GM23338 (cell line): ENCODE data around the gene THY1. TPM values are rescaled to one million over a fixed set of nuclear protein-coding genes. Genes with fewer than 3 reads are reported as not detected.

Experiments used
- ATAC-seq: fragments of 200-7000 bp; cut with Tn5 transposase; 3 replicates; pipeline ENCODE4 v1.9.1; 2020
- DNase-seq: peaks from one replicate; pipeline ENCODE4 v3.0.0-alpha.2; 2015; ENCODE audit warnings: low spot score
- H2AFZ ChIP-seq: fragments of 200-600 bp; sonication (generic); 2 replicates; pipeline ENCODE4 v1.8.0; 2016; ENCODE audit warnings: antibody characterized with exemption, mild to moderate bottlenecking, moderate library complexity
- H3F3A ChIP-seq: fragments of 200-600 bp; sonication (generic); replicated peaks from 2 replicates; pipeline ENCODE4 v1.8.0; 2017; ENCODE audit warnings: antibody characterized with exemption, mixed run types, low read depth
- H3K27ac ChIP-seq: fragments of 200-600 bp; sonication (generic); 2 replicates; pipeline ENCODE4 v1.6.1; 2016; ENCODE audit warnings: low read depth
- H3K27me3 ChIP-seq: fragments of 200-600 bp; sonication (generic); 2 replicates; pipeline ENCODE4 v1.8.0; 2016; ENCODE audit warnings: mild to moderate bottlenecking, mixed run types, moderate library complexity; ENCODE audit not compliant: insufficient read depth
- H3K36me3 ChIP-seq: fragments of 200-600 bp; sonication (generic); 2 replicates; pipeline ENCODE4 v1.8.0; 2016; ENCODE audit warnings: mild to moderate bottlenecking; ENCODE audit not compliant: insufficient read depth
- H3K4me1 ChIP-seq: fragments of 200-600 bp; sonication (generic); 2 replicates; pipeline ENCODE4 v1.8.0; 2016; ENCODE audit warnings: mild to moderate bottlenecking, moderate library complexity; ENCODE audit not compliant: insufficient read depth
- H3K4me2 ChIP-seq: fragments of 200-600 bp; sonication (generic); 2 replicates; pipeline ENCODE4 v1.7.1; 2017; ENCODE audit warnings: mixed run types
- H3K4me3 ChIP-seq: fragments of 200-600 bp; sonication (generic); 2 replicates; pipeline ENCODE4 v1.6.1; 2016; ENCODE audit warnings: mixed run types
- H3K79me2 ChIP-seq: fragments of 200-600 bp; sonication (generic); replicated peaks from 2 replicates; pipeline ENCODE4 v1.8.0; 2017; ENCODE audit warnings: mild to moderate bottlenecking; ENCODE audit not compliant: insufficient read depth
- H3K9me2 ChIP-seq: fragments of 200-600 bp; sonication (generic); 2 replicates; pipeline ENCODE4 v1.8.0; 2017; ENCODE audit not compliant: insufficient read depth
- H4K20me1 ChIP-seq: fragments of 200-600 bp; sonication (generic); replicated peaks from 2 replicates; pipeline ENCODE4 v1.8.0; 2017; ENCODE audit warnings: mild to moderate bottlenecking; ENCODE audit not compliant: insufficient read depth
- H3K27ac Mint-ChIP-seq: 2 replicates; pipeline ENCODE4 v1.8.0; 2020; ENCODE audit warnings: inconsistent platforms, mild to moderate bottlenecking, moderate library complexity, mixed read lengths
- H3K27me3 Mint-ChIP-seq: 3 replicates; pipeline ENCODE4 v1.8.0; 2022; ENCODE audit warnings: low read depth, mild to moderate bottlenecking, moderate library complexity, mixed read lengths, inconsistent platforms; ENCODE audit not compliant: insufficient read depth, poor library complexity
- H3K36me3 Mint-ChIP-seq: 3 replicates; pipeline ENCODE4 v1.8.0; 2021; ENCODE audit warnings: low read depth, mild to moderate bottlenecking, inconsistent platforms, moderate library complexity, mixed read lengths
- H3K4me1 Mint-ChIP-seq: 3 replicates; pipeline ENCODE4 v1.8.0; 2020; ENCODE audit warnings: mild to moderate bottlenecking, inconsistent platforms, mixed read lengths
- H3K4me3 Mint-ChIP-seq: 3 replicates; pipeline ENCODE4 v1.8.0; 2021; ENCODE audit warnings: moderate library complexity, mild to moderate bottlenecking, inconsistent platforms, mixed read lengths
- H3K9me3 Mint-ChIP-seq: 3 replicates; pipeline ENCODE4 v1.8.0; 2020; ENCODE audit warnings: moderate library complexity, mild to moderate bottlenecking, inconsistent platforms, mixed read lengths
- CREB1 ChIP-seq: fragments of 250-450 bp; sonication (Bioruptor Pico); IDR thresholded peaks from 2 replicates; pipeline ENCODE4 v1.5.0; 2020; ENCODE audit warnings: low read depth, mild to moderate bottlenecking, moderate library complexity
- STAT1 ChIP-seq: IDR thresholded peaks from one replicate; pipeline ENCODE4 v1.6.1; 2016; ENCODE audit warnings: antibody characterized with exemption; ENCODE audit not compliant: unreplicated experiment
- ZNF114 ChIP-seq: fragments of 250-450 bp; sonication (Bioruptor Pico); IDR thresholded peaks from 2 replicates; pipeline ENCODE4 v1.5.0; 2020; ENCODE audit warnings: mild to moderate bottlenecking, moderate library complexity
- ZNF331 ChIP-seq: fragments of 250-450 bp; sonication (Bioruptor Pico); IDR thresholded peaks from 2 replicates; pipeline ENCODE4 v1.5.0; 2020; ENCODE audit warnings: low read depth, mild to moderate bottlenecking, moderate library complexity
- polyA plus RNA-seq: library from polyadenylated mRNA; unstranded; fragments of >200 nt; fragmentation: Nextera tagmentation; extraction: Ambion mirVana; gene quantifications from 2 replicates; pipeline ENCODE4 v1.2.1, GENCODE V29; 2016
- total RNA-seq: library from RNA; depleted of rRNA; stranded (reverse); fragments of >200 nt; shearing (Covaris generic); gene quantifications from 2 replicates; pipeline ENCODE4 v1.2.3, GENCODE V29; 2014
- TF ChIP-seq, protein P1 (sequence below), 2 experiments: fragments of 200-600 bp in 1 of 2; sonication (generic) in 1 of 2; conservative IDR thresholded peaks; 2 replicates each; pipeline versions ENCODE4 v1.5.1 to v1.6.1; 2016 to 2017; ENCODE audit warnings: antibody characterized with exemption in 2 of 2, low read depth in 2 of 2, mild to moderate bottlenecking in 2 of 2, moderate library complexity in 1 of 2
- TF ChIP-seq, protein P2 (sequence below): IDR thresholded peaks from one replicate; pipeline ENCODE4 v1.6.1; 2018; ENCODE audit warnings: antibody characterized with exemption; ENCODE audit not compliant: unreplicated experiment
- TF ChIP-seq, protein P3 (sequence below): fragments of 250-450 bp; sonication (Bioruptor Pico); IDR thresholded peaks from 2 replicates; pipeline ENCODE4 v1.5.0; 2020; ENCODE audit warnings: mild to moderate bottlenecking, moderate library complexity

Gene THY1
- total and polyA plus RNA-seq, 2 experiments from 2014 or later: 490 to 597 TPM

DNA sequence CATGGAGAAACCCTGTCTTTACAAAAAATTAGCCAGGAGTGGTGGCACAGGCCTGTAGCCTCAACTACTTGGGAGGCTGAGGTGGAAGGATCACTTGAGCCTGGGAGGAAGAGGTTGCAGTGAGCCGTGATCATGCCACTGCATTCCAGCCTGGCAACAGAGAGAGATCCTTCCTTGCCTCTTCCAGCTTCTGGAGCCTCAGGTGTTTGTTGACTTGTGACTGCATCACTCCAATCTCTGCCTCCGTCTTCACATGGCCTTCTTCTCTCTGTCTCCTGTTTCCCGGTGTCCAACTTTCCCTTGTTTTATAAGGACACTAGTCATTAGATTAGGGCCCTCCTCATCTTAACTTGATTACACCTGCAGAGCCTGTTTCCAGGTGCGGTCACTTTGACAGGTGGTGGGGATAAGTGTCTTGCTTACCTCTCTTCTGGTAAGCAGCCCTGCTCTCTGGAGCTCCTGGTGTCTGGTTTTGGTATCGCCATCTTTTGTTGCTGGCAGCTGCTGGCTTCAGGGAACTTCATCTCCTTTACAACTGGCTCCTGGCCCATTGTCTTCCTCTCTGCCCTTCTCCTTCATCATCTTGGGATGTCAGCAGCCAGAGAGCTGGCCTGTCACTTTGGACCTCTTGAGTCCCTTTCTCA lies 33.2 kb downstream of the THY1 start:
- peaks cover 4% of the 10 kb centered on the region; the same call in 2 of the 3 replicates for H3K4me1 Mint-ChIP-seq
- no peak overlapping the region for H3K4me2 ChIP-seq
- DNase-seq: peak; percentile 87
- H4K20me1 ChIP-seq: no peaks in the 10 kb centered on the region
- H3K4me1 ChIP-seq: no peaks in the 10 kb centered on the region
- no peak overlapping the region for H3K27ac ChIP-seq
- H2AFZ ChIP-seq: no peak overlapping the region
- no peak overlapping the region for H3K4me3 Mint-ChIP-seq
- no peaks in the 10 kb centered on the region for H3K79me2 ChIP-seq
- no peaks in the 10 kb centered on the region for H3K27me3 Mint-ChIP-seq
- H3K36me3 ChIP-seq: no peaks in the 10 kb centered on the region
- no peak overlapping the region for H3K27ac Mint-ChIP-seq
- no peaks in the 10 kb centered on the region for H3K27me3 ChIP-seq
- H3K36me3 Mint-ChIP-seq: no peaks in the 10 kb centered on the region
- no peaks in the 10 kb centered on the region for H3F3A ChIP-seq
- no peak overlapping the region for H3K4me3 ChIP-seq
- peak; percentile 98 for ATAC-seq
- H3K9me3 Mint-ChIP-seq: no peaks in the 10 kb centered on the region
- H3K9me2 ChIP-seq: no peaks in the 10 kb centered on the region
- no peak for TF ChIP-seq ZNF114 (CRISPR knock-in tag)
- no peak for TF ChIP-seq ZNF331 (CRISPR knock-in tag)
- TF ChIP-seq, protein P1, sequence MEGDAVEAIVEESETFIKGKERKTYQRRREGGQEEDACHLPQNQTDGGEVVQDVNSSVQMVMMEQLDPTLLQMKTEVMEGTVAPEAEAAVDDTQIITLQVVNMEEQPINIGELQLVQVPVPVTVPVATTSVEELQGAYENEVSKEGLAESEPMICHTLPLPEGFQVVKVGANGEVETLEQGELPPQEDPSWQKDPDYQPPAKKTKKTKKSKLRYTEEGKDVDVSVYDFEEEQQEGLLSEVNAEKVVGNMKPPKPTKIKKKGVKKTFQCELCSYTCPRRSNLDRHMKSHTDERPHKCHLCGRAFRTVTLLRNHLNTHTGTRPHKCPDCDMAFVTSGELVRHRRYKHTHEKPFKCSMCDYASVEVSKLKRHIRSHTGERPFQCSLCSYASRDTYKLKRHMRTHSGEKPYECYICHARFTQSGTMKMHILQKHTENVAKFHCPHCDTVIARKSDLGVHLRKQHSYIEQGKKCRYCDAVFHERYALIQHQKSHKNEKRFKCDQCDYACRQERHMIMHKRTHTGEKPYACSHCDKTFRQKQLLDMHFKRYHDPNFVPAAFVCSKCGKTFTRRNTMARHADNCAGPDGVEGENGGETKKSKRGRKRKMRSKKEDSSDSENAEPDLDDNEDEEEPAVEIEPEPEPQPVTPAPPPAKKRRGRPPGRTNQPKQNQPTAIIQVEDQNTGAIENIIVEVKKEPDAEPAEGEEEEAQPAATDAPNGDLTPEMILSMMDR (conservative IDR thresholded peaks at IDR 0.05; ENCODE audit: low read depth in 2 of 2): peak; percentile 61 to 63
- TF ChIP-seq, protein P2, sequence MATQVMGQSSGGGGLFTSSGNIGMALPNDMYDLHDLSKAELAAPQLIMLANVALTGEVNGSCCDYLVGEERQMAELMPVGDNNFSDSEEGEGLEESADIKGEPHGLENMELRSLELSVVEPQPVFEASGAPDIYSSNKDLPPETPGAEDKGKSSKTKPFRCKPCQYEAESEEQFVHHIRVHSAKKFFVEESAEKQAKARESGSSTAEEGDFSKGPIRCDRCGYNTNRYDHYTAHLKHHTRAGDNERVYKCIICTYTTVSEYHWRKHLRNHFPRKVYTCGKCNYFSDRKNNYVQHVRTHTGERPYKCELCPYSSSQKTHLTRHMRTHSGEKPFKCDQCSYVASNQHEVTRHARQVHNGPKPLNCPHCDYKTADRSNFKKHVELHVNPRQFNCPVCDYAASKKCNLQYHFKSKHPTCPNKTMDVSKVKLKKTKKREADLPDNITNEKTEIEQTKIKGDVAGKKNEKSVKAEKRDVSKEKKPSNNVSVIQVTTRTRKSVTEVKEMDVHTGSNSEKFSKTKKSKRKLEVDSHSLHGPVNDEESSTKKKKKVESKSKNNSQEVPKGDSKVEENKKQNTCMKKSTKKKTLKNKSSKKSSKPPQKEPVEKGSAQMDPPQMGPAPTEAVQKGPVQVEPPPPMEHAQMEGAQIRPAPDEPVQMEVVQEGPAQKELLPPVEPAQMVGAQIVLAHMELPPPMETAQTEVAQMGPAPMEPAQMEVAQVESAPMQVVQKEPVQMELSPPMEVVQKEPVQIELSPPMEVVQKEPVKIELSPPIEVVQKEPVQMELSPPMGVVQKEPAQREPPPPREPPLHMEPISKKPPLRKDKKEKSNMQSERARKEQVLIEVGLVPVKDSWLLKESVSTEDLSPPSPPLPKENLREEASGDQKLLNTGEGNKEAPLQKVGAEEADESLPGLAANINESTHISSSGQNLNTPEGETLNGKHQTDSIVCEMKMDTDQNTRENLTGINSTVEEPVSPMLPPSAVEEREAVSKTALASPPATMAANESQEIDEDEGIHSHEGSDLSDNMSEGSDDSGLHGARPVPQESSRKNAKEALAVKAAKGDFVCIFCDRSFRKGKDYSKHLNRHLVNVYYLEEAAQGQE: no peak
- TF ChIP-seq STAT1: no peak

DNA sequence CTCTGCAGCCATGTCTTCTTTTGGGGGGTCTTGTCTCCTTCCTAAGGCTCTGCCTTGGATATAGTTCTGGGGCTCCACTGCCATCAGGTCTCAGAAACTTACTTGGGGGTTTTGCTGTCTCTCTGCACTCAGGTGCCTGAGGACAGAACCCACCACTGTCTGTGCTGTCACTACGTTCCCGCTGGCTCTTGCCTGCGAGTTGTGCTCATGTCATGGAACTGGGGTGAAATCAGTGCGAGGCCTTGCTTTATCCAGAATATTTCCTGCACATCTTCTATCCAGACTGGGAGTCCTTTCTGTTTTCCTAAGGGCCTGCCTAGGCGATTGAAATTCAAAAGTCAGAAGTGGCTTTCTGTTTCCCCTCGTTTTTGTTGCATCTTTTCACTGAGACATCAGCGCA lies 34.9 kb downstream of the THY1 start:
- H3K9me3 Mint-ChIP-seq: no peaks in the 10 kb centered on the region
- Histone ChIP-seq H3K36me3 (no peaks in the 10 kb centered on the region), H3K4me2 (no peak overlapping the region), H3K9me2 (no peaks in the 10 kb centered on the region), H2AFZ (no peak overlapping the region), H4K20me1 (no peaks in the 10 kb centered on the region), H3K4me3 (no peak overlapping the region), H3K27ac (no peak overlapping the region), H3K79me2 (no peaks in the 10 kb centered on the region), H3F3A (no peaks in the 10 kb centered on the region), H3K4me1 (no peaks in the 10 kb centered on the region), H3K27me3 (no peaks in the 10 kb centered on the region)
- no peak overlapping the region for H3K4me3 Mint-ChIP-seq
- ATAC-seq: no peak
- H3K36me3 Mint-ChIP-seq: no peaks in the 10 kb centered on the region
- TF ChIP-seq ZNF114 (CRISPR knock-in tag): no peak
- TF ChIP-seq, protein P3, sequence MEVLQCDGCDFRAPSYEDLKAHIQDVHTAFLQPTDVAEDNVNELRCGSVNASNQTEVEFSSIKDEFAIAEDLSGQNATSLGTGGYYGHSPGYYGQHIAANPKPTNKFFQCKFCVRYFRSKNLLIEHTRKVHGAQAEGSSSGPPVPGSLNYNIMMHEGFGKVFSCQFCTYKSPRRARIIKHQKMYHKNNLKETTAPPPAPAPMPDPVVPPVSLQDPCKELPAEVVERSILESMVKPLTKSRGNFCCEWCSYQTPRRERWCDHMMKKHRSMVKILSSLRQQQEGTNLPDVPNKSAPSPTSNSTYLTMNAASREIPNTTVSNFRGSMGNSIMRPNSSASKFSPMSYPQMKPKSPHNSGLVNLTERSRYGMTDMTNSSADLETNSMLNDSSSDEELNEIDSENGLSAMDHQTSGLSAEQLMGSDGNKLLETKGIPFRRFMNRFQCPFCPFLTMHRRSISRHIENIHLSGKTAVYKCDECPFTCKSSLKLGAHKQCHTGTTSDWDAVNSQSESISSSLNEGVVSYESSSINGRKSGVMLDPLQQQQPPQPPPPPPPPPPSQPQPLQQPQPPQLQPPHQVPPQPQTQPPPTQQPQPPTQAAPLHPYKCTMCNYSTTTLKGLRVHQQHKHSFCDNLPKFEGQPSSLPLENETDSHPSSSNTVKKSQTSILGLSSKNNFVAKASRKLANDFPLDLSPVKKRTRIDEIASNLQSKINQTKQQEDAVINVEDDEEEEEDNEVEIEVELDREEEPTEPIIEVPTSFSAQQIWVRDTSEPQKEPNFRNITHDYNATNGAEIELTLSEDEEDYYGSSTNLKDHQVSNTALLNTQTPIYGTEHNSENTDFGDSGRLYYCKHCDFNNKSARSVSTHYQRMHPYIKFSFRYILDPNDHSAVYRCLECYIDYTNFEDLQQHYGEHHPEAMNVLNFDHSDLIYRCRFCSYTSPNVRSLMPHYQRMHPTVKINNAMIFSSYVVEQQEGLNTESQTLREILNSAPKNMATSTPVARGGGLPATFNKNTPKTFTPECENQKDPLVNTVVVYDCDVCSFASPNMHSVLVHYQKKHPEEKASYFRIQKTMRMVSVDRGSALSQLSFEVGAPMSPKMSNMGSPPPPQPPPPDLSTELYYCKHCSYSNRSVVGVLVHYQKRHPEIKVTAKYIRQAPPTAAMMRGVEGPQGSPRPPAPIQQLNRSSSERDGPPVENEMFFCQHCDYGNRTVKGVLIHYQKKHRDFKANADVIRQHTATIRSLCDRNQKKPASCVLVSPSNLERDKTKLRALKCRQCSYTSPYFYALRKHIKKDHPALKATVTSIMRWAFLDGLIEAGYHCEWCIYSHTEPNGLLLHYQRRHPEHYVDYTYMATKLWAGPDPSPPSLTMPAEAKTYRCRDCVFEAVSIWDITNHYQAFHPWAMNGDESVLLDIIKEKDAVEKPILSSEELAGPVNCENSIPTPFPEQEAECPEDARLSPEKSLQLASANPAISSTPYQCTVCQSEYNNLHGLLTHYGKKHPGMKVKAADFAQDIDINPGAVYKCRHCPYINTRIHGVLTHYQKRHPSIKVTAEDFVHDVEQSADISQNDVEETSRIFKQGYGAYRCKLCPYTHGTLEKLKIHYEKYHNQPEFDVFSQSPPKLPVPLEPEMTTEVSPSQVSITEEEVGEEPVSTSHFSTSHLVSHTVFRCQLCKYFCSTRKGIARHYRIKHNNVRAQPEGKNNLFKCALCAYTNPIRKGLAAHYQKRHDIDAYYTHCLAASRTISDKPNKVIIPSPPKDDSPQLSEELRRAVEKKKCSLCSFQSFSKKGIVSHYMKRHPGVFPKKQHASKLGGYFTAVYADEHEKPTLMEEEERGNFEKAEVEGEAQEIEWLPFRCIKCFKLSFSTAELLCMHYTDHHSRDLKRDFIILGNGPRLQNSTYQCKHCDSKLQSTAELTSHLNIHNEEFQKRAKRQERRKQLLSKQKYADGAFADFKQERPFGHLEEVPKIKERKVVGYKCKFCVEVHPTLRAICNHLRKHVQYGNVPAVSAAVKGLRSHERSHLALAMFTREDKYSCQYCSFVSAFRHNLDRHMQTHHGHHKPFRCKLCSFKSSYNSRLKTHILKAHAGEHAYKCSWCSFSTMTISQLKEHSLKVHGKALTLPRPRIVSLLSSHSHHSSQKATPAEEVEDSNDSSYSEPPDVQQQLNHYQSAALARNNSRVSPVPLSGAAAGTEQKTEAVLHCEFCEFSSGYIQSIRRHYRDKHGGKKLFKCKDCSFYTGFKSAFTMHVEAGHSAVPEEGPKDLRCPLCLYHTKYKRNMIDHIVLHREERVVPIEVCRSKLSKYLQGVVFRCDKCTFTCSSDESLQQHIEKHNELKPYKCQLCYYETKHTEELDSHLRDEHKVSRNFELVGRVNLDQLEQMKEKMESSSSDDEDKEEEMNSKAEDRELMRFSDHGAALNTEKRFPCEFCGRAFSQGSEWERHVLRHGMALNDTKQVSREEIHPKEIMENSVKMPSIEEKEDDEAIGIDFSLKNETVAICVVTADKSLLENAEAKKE (CRISPR knock-in tag): no peak
- no peak for TF ChIP-seq CREB1 (CRISPR knock-in tag)
- DNase-seq: no peak
- no peak overlapping the region for H3K27ac Mint-ChIP-seq
- H3K4me1 Mint-ChIP-seq: peaks cover 2% of the 10 kb centered on the region; the same call in 2 of the 3 replicates
- H3K27me3 Mint-ChIP-seq: no peaks in the 10 kb centered on the region
